HepG2 (cell line): ENCODE data around the gene CNFN. TPM values are rescaled to one million over a fixed set of nuclear protein-coding genes. Genes with fewer than 3 reads are reported as not detected.

ENCODE experiments used
- ATAC-seq: fragments of 200-7000 bp; cut with Tn5 transposase; 3 replicates; pipeline ENCODE4 v1.9.1; 2020; ENCODE audit warnings: mild to moderate bottlenecking, moderate library complexity
- BruUV-seq: library from RNA; stranded (reverse); fragments of 400-500 nt; replicated peaks from 2 replicates; lab custom pipeline; 2021; lab: Mats Ljungman, UMichigan
- CTCF ChIA-PET: fragments of 300-600 bp; formaldehyde crosslinking; extraction: SDS; loops from one replicate; lab custom pipeline; 2021; ENCODE audit warnings: low total read pairs, inconsistent platforms, low intra/inter-chr PET ratio; lab: Yijun Ruan, JAX
- POLR2A ChIA-PET: fragments of 350-600 bp; sonication (Branson Sonifier 250); formaldehyde crosslinking; loops from one replicate; lab custom pipeline; 2020; ENCODE audit warnings: antibody characterized with exemption, inconsistent platforms; lab: Yijun Ruan, JAX
- DNase-seq: peaks from one replicate; pipeline ENCODE4 v3.0.0-alpha.2; 2015; ENCODE audit warnings: low spot score
- FAIRE-seq: peaks from 3 replicates; lab custom pipeline; 2011; peaks lifted over from hg19 to GRCh38; lab: Jason Lieb, UNC
- H2AFZ ChIP-seq: one replicate; pipeline ENCODE4 v1.6.1; 2011; ENCODE audit warnings: low read length, inconsistent platforms
- H3K27ac ChIP-seq: fragments of 300-600 bp; 3 replicates; pipeline ENCODE4 v1.8.0; 2011; ENCODE audit warnings: mixed run types, mild to moderate bottlenecking, mixed read lengths, low read length, inconsistent platforms; ENCODE audit not compliant: insufficient read depth; ENCODE audit errors: extremely low read length
- H3K27me3 ChIP-seq, 2 experiments: fragments of 200-600 bp in 1 of 2; 2 replicates in 1 of 2; 3 replicates in 1 of 2; pipeline versions ENCODE4 v1.6.0 to v1.8.0; 2011; ENCODE audit warnings: low read length in 2 of 2, mild to moderate bottlenecking in 2 of 2, moderate library complexity in 2 of 2, inconsistent platforms in 1 of 2; ENCODE audit not compliant: insufficient read depth in 2 of 2, control insufficient read depth in 1 of 2
- H3K36me3 ChIP-seq, 2 experiments: fragments of 200-600 bp in 1 of 2; replicated peaks in 1 of 2; 2 replicates in 1 of 2; 3 replicates in 1 of 2; pipeline versions ENCODE4 v1.5.1 to v1.8.0; 2011; ENCODE audit warnings: low read length in 2 of 2, inconsistent platforms in 1 of 2; ENCODE audit not compliant: insufficient read depth in 2 of 2, control insufficient read depth in 1 of 2
- H3K4me1 ChIP-seq: 2 replicates; pipeline ENCODE4 v1.5.1; 2012; ENCODE audit warnings: low read length, inconsistent platforms; ENCODE audit not compliant: insufficient read depth
- H3K4me2 ChIP-seq: 2 replicates; pipeline ENCODE4 v1.6.0; 2011; ENCODE audit warnings: low read depth, low read length, inconsistent platforms
- H3K4me3 ChIP-seq, 3 experiments: fragments of 200-600 bp in 1 of 3; sonication (generic), shearing (Covaris generic) in 1 of 3; replicated peaks in 1 of 3; 2 replicates each; pipeline ENCODE4 v1.5.1; 2011 to 2016; ENCODE audit warnings: low read length in 3 of 3, inconsistent platforms in 2 of 3, low read depth in 2 of 3, mild to moderate bottlenecking in 2 of 3, control low read depth in 1 of 3, mixed read lengths in 1 of 3; ENCODE audit not compliant: insufficient read depth in 1 of 3
- H3K79me2 ChIP-seq: one replicate; pipeline ENCODE4 v1.6.1; 2011; ENCODE audit warnings: low read length, inconsistent platforms; ENCODE audit not compliant: insufficient read depth
- H3K9ac ChIP-seq: 2 replicates; pipeline ENCODE4 v1.6.0; 2011; ENCODE audit warnings: mild to moderate bottlenecking, low read depth, low read length, inconsistent platforms; ENCODE audit not compliant: insufficient read depth
- H3K9me3 ChIP-seq: 2 replicates; pipeline ENCODE4 v1.5.1; 2012; ENCODE audit warnings: mild to moderate bottlenecking, low read length
- H4K20me1 ChIP-seq: 2 replicates; pipeline ENCODE4 v1.6.0; 2011; ENCODE audit warnings: inconsistent platforms, mild to moderate bottlenecking, low read length, moderate library complexity; ENCODE audit not compliant: insufficient read depth
- ARNT2 ChIP-seq: sonication (generic); formaldehyde crosslinking; IDR thresholded peaks from 2 replicates; pipeline ENCODE4 v1.8.0; 2022; ENCODE audit warnings: mild to moderate bottlenecking, low read depth, missing genetic modification reagents, moderate library complexity
- HOXA3 ChIP-seq: sonication (generic); formaldehyde crosslinking; IDR thresholded peaks from 2 replicates; pipeline ENCODE4 v1.5.0; 2020; ENCODE audit warnings: missing genetic modification reagents
- KLF12 ChIP-seq: sonication (generic); formaldehyde crosslinking; IDR thresholded peaks from 2 replicates; pipeline ENCODE4 v1.4.0; 2020; ENCODE audit warnings: missing genetic modification reagents, borderline replicate concordance
- MAX ChIP-seq: IDR thresholded peaks from 2 replicates; pipeline ENCODE4 v1.6.1; 2012; ENCODE audit warnings: inconsistent platforms
- NR2C2 ChIP-seq: sonication (generic); formaldehyde crosslinking; IDR thresholded peaks from 2 replicates; pipeline ENCODE4 v1.4.0; 2020; ENCODE audit warnings: missing genetic modification reagents, mild to moderate bottlenecking, moderate library complexity, borderline replicate concordance
- PHF21A ChIP-seq: sonication (generic); formaldehyde crosslinking; IDR thresholded peaks from 2 replicates; pipeline ENCODE4 v1.5.0; 2020; ENCODE audit warnings: mild to moderate bottlenecking, missing genetic modification reagents
- PLRG1 ChIP-seq: fragments of 450-650 bp; conservative IDR thresholded peaks from 2 replicates; pipeline ENCODE4 v1.6.1; 2016
- TERF1 ChIP-seq: sonication (generic); formaldehyde crosslinking; IDR thresholded peaks from 2 replicates; pipeline ENCODE4 v1.8.0; 2022; ENCODE audit warnings: mild to moderate bottlenecking, missing genetic modification reagents, moderate library complexity
- TFDP2 ChIP-seq: sonication (generic); formaldehyde crosslinking; IDR thresholded peaks from 2 replicates; pipeline ENCODE4 v1.4.0; 2020; ENCODE audit warnings: missing genetic modification reagents
- TOE1 ChIP-seq: sonication (generic); formaldehyde crosslinking; IDR thresholded peaks from 2 replicates; pipeline ENCODE4 v1.4.0; 2020; ENCODE audit warnings: mild to moderate bottlenecking, missing genetic modification reagents
- ZFP36L1 ChIP-seq: sonication (generic); formaldehyde crosslinking; IDR thresholded peaks from 2 replicates; pipeline ENCODE4 v1.8.0; 2022; ENCODE audit warnings: mild to moderate bottlenecking, missing genetic modification reagents, moderate library complexity
- ZFY ChIP-seq: sonication (generic); formaldehyde crosslinking; IDR thresholded peaks from 2 replicates; pipeline ENCODE4 v1.4.0; 2020; ENCODE audit warnings: missing genetic modification reagents
- ZMYM2 ChIP-seq: sonication (generic); formaldehyde crosslinking; IDR thresholded peaks from 2 replicates; pipeline ENCODE4 v1.8.0; 2022; ENCODE audit warnings: mild to moderate bottlenecking, missing genetic modification reagents
- ZNF337 ChIP-seq: sonication (generic); formaldehyde crosslinking; IDR thresholded peaks from 2 replicates; pipeline ENCODE4 v1.5.1; 2020; ENCODE audit warnings: missing genetic modification reagents, low read depth, mild to moderate bottlenecking, borderline replicate concordance
- ZNF883 ChIP-seq: sonication (generic); formaldehyde crosslinking; IDR thresholded peaks from 2 replicates; pipeline ENCODE4 v1.5.1; 2020; ENCODE audit warnings: mild to moderate bottlenecking, missing genetic modification reagents; ENCODE audit errors: not compliant biosample characterization
- WGBS: methylation state at CpG from one replicate; pipeline ENCODE4 v1.1.6; 2017; ENCODE audit warnings: low lambda C conversion rate; 5-methylcytosine and 5-hydroxymethylcytosine counted together
- in situ Hi-C: cut with HindIII; loops from 2 replicates; pipeline ENCODE4 v1.10.0; 2017; ENCODE audit warnings: low pct_unique_long_range_greater_than_20kb; ENCODE audit not compliant: extremely low pct_ligation_motif_present
- intact Hi-C: fragments of 100-400 bp; cut with micrococcal nuclease; formaldehyde crosslinking; loops from one replicate; pipeline ENCODE4 v1.10.0; 2022; ENCODE audit not compliant: unreplicated experiment
- polyA plus RNA-seq, 8 experiments: library from polyadenylated mRNA; depleted of rRNA in 3 of 8; stranded (reverse) in 7 of 8; unstranded in 1 of 8; fragments of >200 nt; fragmentation: Illumina TruSeq in 4 of 8; extraction: Trizol in 4 of 8; gene quantifications; 2 replicates each; pipeline versions ENCODE4 v1.2.1 to v1.2.3, GENCODE V29; 2011 to 2016; ENCODE audit warnings: low read depth in 4 of 8, missing spikeins in 1 of 8, mixed read lengths in 1 of 8; ENCODE audit not compliant: insufficient read depth in 1 of 8
- total RNA-seq, 5 experiments: library from RNA; depleted of rRNA; stranded (reverse); fragments of >200 nt; fragmentation: Illumina TruSeq; extraction: Trizol; gene quantifications; 2 replicates each; pipeline ENCODE4 v1.2.3, GENCODE V29; 2016; ENCODE audit warnings: low read depth in 1 of 5

CNFN gene
- total and polyA plus RNA-seq, 2 of the 13 experiments (the other 11 are each of a cell fraction or from before 2014, with no cell fraction given): 0.35 to 1.1 TPM

DNA sequence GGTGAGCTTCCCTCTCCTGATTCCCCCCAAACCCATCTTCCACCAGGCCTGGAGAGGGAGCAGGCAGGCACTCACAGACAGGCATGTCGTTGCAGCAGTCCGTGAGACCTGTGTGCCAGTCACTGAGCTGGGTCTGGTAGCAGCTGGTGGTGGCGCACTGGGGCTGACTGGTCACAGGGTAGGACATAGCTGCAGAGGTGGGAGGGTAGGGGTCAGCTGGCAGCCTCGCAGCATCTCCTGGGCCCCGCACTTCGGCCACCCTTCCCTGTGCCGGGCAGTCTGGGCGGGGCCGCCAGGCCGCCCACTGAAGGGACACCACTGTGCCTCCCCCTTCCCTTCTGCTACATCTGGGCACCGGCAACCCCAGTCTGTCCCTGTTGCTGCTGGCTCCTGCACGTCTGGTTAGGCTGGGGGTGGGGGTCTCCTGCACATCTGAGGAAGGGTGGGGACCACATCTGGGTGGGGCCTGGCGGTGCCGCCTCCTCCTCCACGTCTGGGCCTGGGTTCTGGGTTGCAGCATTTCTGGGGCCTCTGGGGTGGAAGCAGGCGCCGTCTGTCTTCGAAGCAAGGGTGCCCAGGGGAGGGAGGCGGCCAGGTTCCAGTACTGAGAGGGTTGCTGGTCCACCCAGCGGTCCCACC is 1.1 kb downstream of the CNFN start:
- H3K36me3 ChIP-seq: no peaks in the 10 kb centered on the region
- no peak for ATAC-seq
- FAIRE-seq: no peak
- no peaks in the 10 kb centered on the region for H3K79me2 ChIP-seq
- no peak overlapping the region for H3K9ac ChIP-seq
- no peak overlapping the region for H3K4me2 ChIP-seq
- H3K27ac ChIP-seq: no peak overlapping the region
- ChIA-PET CTCF (no interaction called here), POLR2A (no interaction called here)
- no peak overlapping the region for H3K4me3 ChIP-seq
- no peak overlapping the region for H2AFZ ChIP-seq
- TF ChIP-seq MAX: no peak
- no peak for TF ChIP-seq KLF12
- no peak for TF ChIP-seq NR2C2
- TF ChIP-seq PLRG1: no peak
- in situ Hi-C loops (no loop called here), intact Hi-C loops (no loop called here)
- no peaks in the 10 kb centered on the region for H4K20me1 ChIP-seq
- no peaks in the 10 kb centered on the region for H3K9me3 ChIP-seq
- BruUV-seq: no TSS peak
- peaks cover 6% of the 10 kb centered on the region; the same call in 1 of the 2 replicates for H3K4me1 ChIP-seq
- WGBS: 30% methylated on average over 7 of the region's 20 CpGs
- DNase-seq: no peak
- peaks cover 8 to 44% of the 10 kb centered on the region in 2 experiments; a peak in 4 of 5 replicates for H3K27me3 ChIP-seq

- H2AFZ ChIP-seq: peak overlapping the region; percentile 45
- BruUV-seq: no TSS peak
- H3K9me3 ChIP-seq: no peaks in the 10 kb centered on the region
- peak overlapping the region; percentile 44 to 59 (median 54); a peak in 4 of 6 replicates for H3K4me3 ChIP-seq
- FAIRE-seq (peak; percentile 57), DNase-seq (peak; percentile 63), ATAC-seq (peak; percentile 95)
- no peaks in the 10 kb centered on the region for H3K36me3 ChIP-seq
- H3K4me1 ChIP-seq: peaks cover 6% of the 10 kb centered on the region; the same call in 1 of the 2 replicates
- H4K20me1 ChIP-seq: no peaks in the 10 kb centered on the region
- H3K9ac ChIP-seq: peak overlapping the region; percentile 35; the same call in 1 of the 2 replicates
- peaks cover 6 to 43% of the 10 kb centered on the region in 2 experiments; a peak in 4 of 5 replicates for H3K27me3 ChIP-seq
- CTCF ChIA-PET: interaction anchor here (1.2 to 1.6 kb wide), 2 partner anchors 14 to 46 kb away, joined by 8 to 15 read pairs; no protein-coding TSS in a partner anchor
- POLR2A ChIA-PET: no interaction called here
- WGBS: 1% methylated on average over 22 of the region's 48 CpGs
- intact Hi-C loops (loop anchor here (1.0 kb wide), 1 partner anchor 10 kb away; no protein-coding TSS in a partner anchor), in situ Hi-C loops (no loop called here)
- H3K27ac ChIP-seq: no peak overlapping the region
- peak overlapping the region; percentile 82 for H3K4me2 ChIP-seq
- H3K79me2 ChIP-seq: no peaks in the 10 kb centered on the region
- no peak for TF ChIP-seq TFDP2 (CRISPR knock-in tag)
- TF ChIP-seq ZFP36L1 (CRISPR knock-in tag): no peak
- peak; percentile 44; the same call in 1 of the 2 replicates for TF ChIP-seq ZFY
- peak; percentile 42; the same call in 1 of the 2 replicates for TF ChIP-seq HOXA3 (CRISPR knock-in tag)
- TF ChIP-seq PHF21A (CRISPR knock-in tag): peak; percentile 52; the same call in 1 of the 2 replicates
- TF ChIP-seq TERF1 (CRISPR knock-in tag): no peak
- peak; percentile 58 for TF ChIP-seq ZNF883 (CRISPR knock-in tag)
- 0 out of 2 replicates have a peak, but pooled peaks have one; percentile 16 for TF ChIP-seq ARNT2
- TF ChIP-seq TOE1: no peak
- TF ChIP-seq ZMYM2 (CRISPR knock-in tag): peak; percentile 78
- TF ChIP-seq ZNF337: no peak
Observed at GRCh38 chr19:42386974-42387707, 3.0 kb downstream of the CNFN start.
